Islet precursor cell (in vitro differentiated cells): ENCODE measurements around the gene FGFR2.
"Not testable (repeated sequence)": the region's sequence is repeated elsewhere in the genome, so short reads cannot be mapped to it uniquely, and the experiment has no call there.

Source experiments
- DNase-seq: peaks from one replicate; pipeline ENCODE4 v3.0.0-alpha.2; 2018

FGFR2 gene

DNA sequence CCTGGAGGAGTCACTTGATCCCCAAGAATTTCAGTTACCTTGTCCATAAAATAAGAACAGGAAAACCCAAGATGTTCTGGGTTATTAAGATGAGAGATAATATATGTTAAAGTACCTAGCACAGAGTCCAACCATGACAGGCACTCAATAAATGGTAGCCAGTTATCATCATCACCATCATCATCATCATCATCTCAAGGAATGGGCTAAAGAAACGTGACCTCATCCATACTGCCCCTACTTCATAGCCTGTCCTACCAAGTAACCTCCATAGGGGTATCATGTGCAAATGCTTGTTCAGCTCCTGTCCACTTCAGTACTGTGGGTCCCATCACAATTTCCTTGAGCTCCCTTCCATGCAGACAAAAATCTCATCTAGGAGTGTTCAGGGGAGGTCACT lies 14.4 kb downstream of the FGFR2 start:
- no peak for DNase-seq

GRCh38 chr10:121583258-121583657 lies 15.0 kb downstream of the FGFR2 start:
- no peak for DNase-seq

DNA sequence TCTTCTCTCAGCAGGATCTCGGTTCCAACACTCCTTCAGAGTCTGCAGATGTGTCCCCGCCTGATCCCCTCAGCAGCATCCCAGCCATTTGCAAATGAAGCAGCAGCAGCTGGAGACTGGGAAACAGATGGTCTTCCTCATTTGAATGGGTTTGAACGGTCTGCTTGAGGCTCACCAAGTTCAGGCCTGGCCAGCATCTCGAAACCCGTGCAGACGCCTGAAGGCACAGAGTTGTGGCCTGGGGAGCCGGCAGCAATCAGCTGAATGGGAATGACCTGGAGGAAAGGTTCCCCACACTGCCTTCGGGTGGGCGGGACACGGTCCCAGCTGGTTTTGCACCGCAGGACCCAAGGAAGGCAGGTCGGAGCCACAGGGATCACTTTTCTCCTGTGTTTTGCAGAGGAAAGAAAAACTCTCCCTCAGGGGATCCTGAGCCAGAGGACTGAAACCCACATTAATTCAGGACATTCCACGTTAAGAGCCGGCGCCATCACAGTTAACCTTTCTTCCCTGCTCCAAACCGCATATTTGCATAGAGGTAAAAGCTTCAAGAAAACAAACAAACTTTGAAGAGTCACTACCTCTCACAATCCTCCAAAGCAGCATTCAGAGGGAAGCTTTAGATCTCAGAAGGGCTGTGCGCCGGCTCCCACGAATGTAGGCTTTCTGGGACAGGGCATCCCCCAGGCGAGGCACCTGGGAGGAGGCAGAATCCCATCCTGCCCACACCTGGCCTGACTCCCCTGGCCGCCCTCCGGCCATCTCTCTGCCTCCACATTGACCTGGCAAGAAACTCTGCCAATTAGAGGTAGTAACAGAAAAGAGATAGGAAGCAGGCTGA lies 17.7 kb downstream of the FGFR2 start:
- peak; percentile 96 for DNase-seq

GRCh38 chr10:121579656-121580055 lies 18.6 kb downstream of the FGFR2 start:
- peak; percentile 93 for DNase-seq

GRCh38 chr10:121578965-121579364 lies 19.3 kb downstream of the FGFR2 start:
- DNase-seq = no peak

DNA sequence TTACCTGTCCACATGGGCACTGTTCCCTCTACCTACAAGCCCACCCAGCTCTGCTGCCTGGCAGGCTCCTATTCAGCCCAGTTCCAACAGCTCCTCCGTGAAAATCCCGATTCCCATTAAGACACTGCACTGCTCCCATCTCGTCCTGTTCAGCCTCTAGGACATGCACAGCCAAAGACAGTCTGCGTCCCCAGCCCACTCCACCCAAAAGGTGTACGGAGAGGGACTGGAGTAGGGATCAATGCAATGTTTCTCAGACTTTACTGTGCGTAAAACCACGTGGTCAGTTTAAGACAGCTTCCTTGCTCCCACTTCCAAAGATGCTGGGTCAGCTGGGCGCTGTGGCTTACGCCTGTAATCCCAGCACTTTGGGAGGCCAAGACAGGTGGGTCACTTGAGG lies 19.9 kb downstream of the FGFR2 start:
- DNase-seq = no peak

- DNase-seq = no peak
These were observed 20.7 kb downstream of the FGFR2 start for GRCh38 chr10:121577568-121577967.

DNA sequence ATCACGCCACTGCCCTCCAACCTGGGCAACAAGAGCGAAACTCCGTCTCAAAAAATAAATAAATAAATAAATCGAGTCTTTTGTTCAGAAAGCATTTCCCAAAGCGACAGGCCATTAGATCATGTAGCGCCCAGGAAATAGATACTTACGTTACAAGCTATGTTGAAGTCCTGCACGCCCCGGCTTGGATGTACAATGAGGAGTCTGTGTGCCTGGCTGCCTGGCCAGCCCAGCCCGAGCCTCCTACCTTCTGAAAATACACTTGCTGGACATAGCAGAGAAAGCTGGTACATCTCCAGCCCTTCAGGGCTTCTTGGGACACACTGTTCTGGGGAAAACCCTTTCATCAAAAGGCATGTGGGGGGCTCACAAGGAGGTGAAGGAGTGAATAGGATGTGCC lies 22.1 kb downstream of the FGFR2 start:
- no peak for DNase-seq

GRCh38 chr10:121574519-121575166 lies 23.6 kb downstream of the FGFR2 start:
- peak; percentile 75 for DNase-seq

- DNase-seq = no peak
These were observed 24.7 kb downstream of the FGFR2 start for GRCh38 chr10:121573538-121573941.

DNA sequence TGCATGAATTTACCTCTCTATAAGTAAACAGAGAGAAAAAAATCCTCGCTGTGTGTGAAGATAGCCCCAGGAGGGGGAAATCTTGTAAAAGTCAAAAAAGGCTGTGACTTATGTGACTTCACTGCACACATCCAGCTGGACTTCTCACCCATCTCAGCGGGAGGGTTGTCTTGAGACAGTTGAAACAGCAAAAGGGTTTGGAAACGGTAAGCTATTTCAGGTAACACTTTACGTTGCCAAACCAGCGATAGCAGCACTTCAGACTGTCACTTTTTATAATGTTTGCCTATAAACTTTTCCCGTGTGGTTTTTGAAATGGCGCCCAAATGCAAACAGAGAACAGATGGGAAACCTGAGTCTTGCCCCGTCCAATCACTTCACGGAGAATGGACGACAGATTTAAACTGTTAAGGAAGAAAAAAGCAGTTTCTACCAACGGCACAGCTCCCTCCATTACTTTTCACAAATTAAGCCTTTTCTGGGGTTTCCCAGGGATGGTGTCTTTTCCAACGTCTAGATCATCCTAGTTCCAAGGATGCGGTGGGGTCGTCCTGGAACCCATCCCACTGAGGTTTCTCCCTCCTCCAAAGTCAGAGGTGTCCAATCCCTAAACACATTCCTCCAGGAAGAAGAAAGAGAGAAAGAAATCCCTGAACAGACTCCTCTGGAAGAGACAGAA lies 25.2 kb downstream of the FGFR2 start:
- DNase-seq = no peak

GRCh38 chr10:121570315-121570714 lies 27.9 kb downstream of the FGFR2 start:
- DNase-seq = no peak

DNA sequence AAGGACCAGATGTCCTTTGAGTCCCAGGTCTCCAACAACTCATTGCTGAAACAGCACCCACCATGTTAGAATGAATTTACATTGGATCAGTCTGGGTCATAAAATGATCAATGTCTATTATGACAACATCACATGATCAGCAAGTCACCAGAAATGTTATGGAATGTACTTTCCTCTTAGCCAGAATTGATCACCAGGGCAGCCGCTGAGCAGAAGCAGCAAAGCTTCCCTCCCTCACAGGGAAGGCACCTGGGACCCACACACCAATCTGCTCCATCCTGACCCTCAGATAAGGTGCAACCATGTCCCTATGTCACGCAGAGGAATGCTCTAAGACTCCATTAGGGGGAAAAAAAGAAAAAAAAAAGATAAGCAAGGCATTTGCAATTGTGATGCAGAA lies 30.0 kb downstream of the FGFR2 start:
- no peak for DNase-seq

- DNase-seq = no peak
These were observed 30.7 kb downstream of the FGFR2 start for GRCh38 chr10:121567569-121567968.

- no peak for DNase-seq
These were observed 31.5 kb downstream of the FGFR2 start for GRCh38 chr10:121566755-121567154.

DNA sequence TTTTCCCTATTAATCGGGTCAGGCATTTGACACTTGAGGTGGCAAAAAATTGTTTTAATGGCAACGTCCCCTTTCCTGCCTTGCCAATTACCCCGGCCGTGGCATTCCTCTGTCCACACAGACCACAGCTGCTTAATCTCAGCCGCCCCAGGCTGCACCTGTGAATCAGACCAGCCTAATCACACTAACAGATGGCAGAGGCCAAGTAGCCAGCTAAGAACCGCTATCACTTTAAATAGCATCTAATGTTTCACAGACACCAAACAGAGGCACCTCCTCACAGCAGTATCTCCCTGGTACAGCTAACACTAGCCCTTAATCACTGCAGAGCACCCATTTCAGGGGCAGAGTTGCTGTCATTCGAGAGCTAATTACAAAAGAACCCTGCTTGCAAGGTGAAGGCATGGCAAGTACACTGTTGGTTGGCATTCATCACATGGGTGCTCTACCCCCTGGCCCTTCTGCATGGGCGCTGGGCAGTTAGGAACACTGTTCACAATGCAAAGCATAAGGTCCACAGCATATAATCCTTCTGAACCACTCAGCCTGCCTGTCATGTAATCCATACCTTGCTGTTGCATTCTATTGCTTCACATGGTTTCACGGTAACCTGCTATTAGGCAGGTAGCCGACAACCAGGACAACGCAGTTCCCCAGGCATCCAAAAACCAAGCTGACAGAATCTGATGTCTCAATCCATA lies 38.8 kb downstream of the FGFR2 start:
- DNase-seq = no peak

DNA sequence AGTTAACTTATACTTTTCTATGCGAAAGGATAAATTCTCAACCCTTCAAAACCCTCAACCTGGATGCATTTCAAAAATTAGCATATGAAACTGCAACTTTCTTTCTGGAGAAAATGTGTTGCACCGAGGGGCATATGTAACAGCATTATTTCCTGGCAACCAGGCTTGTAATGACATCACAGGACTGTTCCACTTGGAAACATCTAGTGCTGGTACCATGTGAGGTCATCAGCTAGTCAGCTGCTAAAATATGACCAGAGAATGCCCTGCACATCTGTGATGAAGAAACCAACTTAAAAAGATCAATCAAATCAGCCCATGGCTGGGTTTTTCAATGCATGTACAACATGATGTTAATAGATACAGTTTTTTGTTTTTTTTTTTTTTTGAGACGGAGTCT lies 40.0 kb downstream of the FGFR2 start:
- no peak for DNase-seq

DNA sequence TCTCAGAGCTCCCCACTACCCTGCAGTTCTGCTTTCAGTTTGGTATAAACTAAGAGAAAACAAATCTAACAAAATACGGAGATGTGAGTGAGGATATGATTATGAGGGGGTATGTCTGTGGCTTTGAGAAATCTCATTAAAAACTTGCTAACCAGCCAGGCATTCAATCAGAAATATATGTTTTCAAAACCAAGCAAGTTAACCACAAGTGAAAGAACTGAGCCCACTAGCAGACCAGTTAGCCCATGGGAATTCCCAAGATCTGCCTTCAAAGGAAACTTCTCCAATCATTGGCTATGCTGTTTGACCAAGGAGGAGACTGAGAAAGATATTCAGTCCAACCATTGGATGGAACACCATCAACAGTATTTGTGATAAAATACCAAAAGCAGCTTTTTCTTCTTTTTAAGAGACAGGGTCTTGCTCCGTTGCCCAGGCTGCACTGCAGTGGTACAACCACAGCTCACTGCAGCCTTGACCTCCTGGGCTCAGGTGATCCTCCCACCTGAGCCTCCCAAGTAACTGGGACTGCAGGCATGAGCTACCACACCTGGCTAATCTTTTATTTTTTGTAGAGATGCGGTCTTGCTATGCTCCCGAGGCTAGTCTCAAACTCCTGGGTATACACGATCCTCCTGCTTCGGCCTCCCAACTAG lies 41.2 kb downstream of the FGFR2 start:
- no peak for DNase-seq

GRCh38 chr10:121556455-121556854 lies 41.8 kb downstream of the FGFR2 start:
- DNase-seq = no peak

- not testable (repeated sequence) for DNase-seq
These were observed 43.3 kb downstream of the FGFR2 start for GRCh38 chr10:121554916-121555315.

- DNase-seq = no peak
These were observed 44.6 kb downstream of the FGFR2 start for GRCh38 chr10:121553511-121554264.

GRCh38 chr10:121552746-121553145 lies 45.5 kb downstream of the FGFR2 start:
- no peak for DNase-seq
